GM10248 (cell line): ENCODE results near the gene SDK1.

ENCODE experiments used
- CTCF ChIA-PET: fragments of 300-600 bp; sonication (Branson Sonifier 250); formaldehyde crosslinking; extraction: SDS; loops from one replicate; lab custom pipeline; 2021; ENCODE audit warnings: antibody characterized with exemption; lab: Yijun Ruan, JAX
- POLR2A ChIA-PET: fragments of 350-650 bp; sonication (Branson Sonifier 250); formaldehyde crosslinking; extraction: SDS; loops from one replicate; lab custom pipeline; 2020; ENCODE audit warnings: antibody characterized with exemption; lab: Yijun Ruan, JAX
- DNase-seq: peaks from one replicate; pipeline ENCODE4 v3.0.0; 2012; ENCODE audit errors: extremely low spot score
- CTCF ChIP-seq: IDR thresholded peaks from 2 replicates; pipeline ENCODE4 v1.5.1; 2012; ENCODE audit warnings: mild to moderate bottlenecking, low read depth; ENCODE audit errors: extremely low read depth, missing control alignments, control extremely low read depth

Gene SDK1

GRCh38 chr7:4042402-4043045 is 741.5 kb downstream of the SDK1 start:
- POLR2A ChIA-PET = no interaction called here
- CTCF ChIA-PET = no interaction called here
- TF ChIP-seq CTCF = no peak
- DNase-seq = no peak

GRCh38 chr7:4043988-4044387 is 742.9 kb downstream of the SDK1 start:
- DNase-seq = no peak
- ChIA-PET POLR2A (no interaction called here), CTCF (no interaction called here)
- TF ChIP-seq CTCF = no peak

GRCh38 chr7:4045450-4045849 is 744.4 kb downstream of the SDK1 start:
- no peak for TF ChIP-seq CTCF
- no peak for DNase-seq
- POLR2A ChIA-PET = no interaction called here
- CTCF ChIA-PET = no interaction called here

GRCh38 chr7:4045975-4046374 is 744.9 kb downstream of the SDK1 start:
- ChIA-PET CTCF (no interaction called here), POLR2A (no interaction called here)
- no peak for TF ChIP-seq CTCF
- no peak for DNase-seq

- no peak for TF ChIP-seq CTCF
- ChIA-PET POLR2A (no interaction called here), CTCF (no interaction called here)
- no peak for DNase-seq
Observed at GRCh38 chr7:4048336-4048735, 747.3 kb downstream of the SDK1 start.

GRCh38 chr7:4049202-4049601 is 748.1 kb downstream of the SDK1 start:
- POLR2A ChIA-PET = no interaction called here
- CTCF ChIA-PET = interaction anchor here (1.3 kb wide), 1 partner anchor 8 kb away, joined by 4 read pairs; no protein-coding TSS in a partner anchor
- no peak for DNase-seq
- TF ChIP-seq CTCF = no peak
